GM23248 (cell line): ENCODE results near the gene PDLIM5.

Source experiments
- EZH2 ChIP-seq: fragments of 200-600 bp; sonication (generic); IDR thresholded peaks from 2 replicates; pipeline ENCODE4 v1.6.1; 2018; ENCODE audit warnings: antibody characterized with exemption, mild to moderate bottlenecking; ENCODE audit not compliant: insufficient read depth, poor library complexity, severe bottlenecking
- EZH2phosphoT487 ChIP-seq: fragments of 200-600 bp; sonication (generic); IDR thresholded peaks from 2 replicates; pipeline ENCODE4 v1.6.1; 2018; ENCODE audit warnings: antibody characterized with exemption, moderate library complexity, mild to moderate bottlenecking, low read depth; ENCODE audit not compliant: insufficient read depth

- TF ChIP-seq EZH2: no peak
- no peak for TF ChIP-seq EZH2phosphoT487
Observed at GRCh38 chr4:94508296-94508695, 56.6 kb downstream of the PDLIM5 start.
